HepG2 (cell line): ENCODE results near the gene ITK. TPM values are rescaled to one million over a fixed set of nuclear protein-coding genes. Genes with fewer than 3 reads are reported as not detected.

Experiments used
- ATAC-seq: fragments of 200-7000 bp; cut with Tn5 transposase; 3 replicates; pipeline ENCODE4 v1.9.1; 2020; ENCODE audit warnings: mild to moderate bottlenecking, moderate library complexity
- BruUV-seq: library from RNA; stranded (reverse); fragments of 400-500 nt; replicated peaks from 2 replicates; lab custom pipeline; 2021; lab: Mats Ljungman, UMichigan
- CTCF ChIA-PET: fragments of 300-600 bp; formaldehyde crosslinking; extraction: SDS; loops from one replicate; lab custom pipeline; 2021; ENCODE audit warnings: low total read pairs, inconsistent platforms, low intra/inter-chr PET ratio; lab: Yijun Ruan, JAX
- POLR2A ChIA-PET: fragments of 350-600 bp; sonication (Branson Sonifier 250); formaldehyde crosslinking; loops from one replicate; lab custom pipeline; 2020; ENCODE audit warnings: antibody characterized with exemption, inconsistent platforms; lab: Yijun Ruan, JAX
- DNase-seq: peaks from one replicate; pipeline ENCODE4 v3.0.0-alpha.2; 2015; ENCODE audit warnings: low spot score
- FAIRE-seq: peaks from 3 replicates; lab custom pipeline; 2011; peaks lifted over from hg19 to GRCh38; lab: Jason Lieb, UNC
- H2AFZ ChIP-seq: one replicate; pipeline ENCODE4 v1.6.1; 2011; ENCODE audit warnings: low read length, inconsistent platforms
- H3K27ac ChIP-seq: fragments of 300-600 bp; 3 replicates; pipeline ENCODE4 v1.8.0; 2011; ENCODE audit warnings: mixed run types, mild to moderate bottlenecking, mixed read lengths, low read length, inconsistent platforms; ENCODE audit not compliant: insufficient read depth; ENCODE audit errors: extremely low read length
- H3K27me3 ChIP-seq, 2 experiments: fragments of 200-600 bp in 1 of 2; 2 replicates in 1 of 2; 3 replicates in 1 of 2; pipeline versions ENCODE4 v1.6.0 to v1.8.0; 2011; ENCODE audit warnings: low read length in 2 of 2, mild to moderate bottlenecking in 2 of 2, moderate library complexity in 2 of 2, inconsistent platforms in 1 of 2; ENCODE audit not compliant: insufficient read depth in 2 of 2, control insufficient read depth in 1 of 2
- H3K36me3 ChIP-seq, 2 experiments: fragments of 200-600 bp in 1 of 2; replicated peaks in 1 of 2; 2 replicates in 1 of 2; 3 replicates in 1 of 2; pipeline versions ENCODE4 v1.5.1 to v1.8.0; 2011; ENCODE audit warnings: low read length in 2 of 2, inconsistent platforms in 1 of 2; ENCODE audit not compliant: insufficient read depth in 2 of 2, control insufficient read depth in 1 of 2
- H3K4me1 ChIP-seq: 2 replicates; pipeline ENCODE4 v1.5.1; 2012; ENCODE audit warnings: low read length, inconsistent platforms; ENCODE audit not compliant: insufficient read depth
- H3K4me2 ChIP-seq: 2 replicates; pipeline ENCODE4 v1.6.0; 2011; ENCODE audit warnings: low read depth, low read length, inconsistent platforms
- H3K4me3 ChIP-seq, 3 experiments: fragments of 200-600 bp in 1 of 3; sonication (generic), shearing (Covaris generic) in 1 of 3; replicated peaks in 1 of 3; 2 replicates each; pipeline ENCODE4 v1.5.1; 2011 to 2016; ENCODE audit warnings: low read length in 3 of 3, inconsistent platforms in 2 of 3, low read depth in 2 of 3, mild to moderate bottlenecking in 2 of 3, control low read depth in 1 of 3, mixed read lengths in 1 of 3; ENCODE audit not compliant: insufficient read depth in 1 of 3
- H3K79me2 ChIP-seq: one replicate; pipeline ENCODE4 v1.6.1; 2011; ENCODE audit warnings: low read length, inconsistent platforms; ENCODE audit not compliant: insufficient read depth
- H3K9ac ChIP-seq: 2 replicates; pipeline ENCODE4 v1.6.0; 2011; ENCODE audit warnings: mild to moderate bottlenecking, low read depth, low read length, inconsistent platforms; ENCODE audit not compliant: insufficient read depth
- H3K9me3 ChIP-seq: 2 replicates; pipeline ENCODE4 v1.5.1; 2012; ENCODE audit warnings: mild to moderate bottlenecking, low read length
- H4K20me1 ChIP-seq: 2 replicates; pipeline ENCODE4 v1.6.0; 2011; ENCODE audit warnings: inconsistent platforms, mild to moderate bottlenecking, low read length, moderate library complexity; ENCODE audit not compliant: insufficient read depth
- ISL2 ChIP-seq: sonication (generic); formaldehyde crosslinking; IDR thresholded peaks from 2 replicates; pipeline ENCODE4 v1.5.0; 2020; ENCODE audit warnings: missing genetic modification reagents
- KLF15 ChIP-seq: sonication (generic); formaldehyde crosslinking; IDR thresholded peaks from 2 replicates; pipeline ENCODE4 v1.8.1; 2023; ENCODE audit warnings: borderline replicate concordance, mild to moderate bottlenecking, inconsistent platforms, missing genetic modification reagents, mixed read lengths
- MAFK ChIP-seq, 2 experiments: IDR thresholded peaks in 1 of 2; conservative IDR thresholded peaks in 1 of 2; 2 replicates each; pipeline ENCODE4 v1.6.1; 2011; ENCODE audit warnings: improper control_type of control experiment in 2 of 2, low read length in 2 of 2
- NR1H2 ChIP-seq: sonication (generic); formaldehyde crosslinking; IDR thresholded peaks from 2 replicates; pipeline ENCODE4 v1.8.1; 2022; ENCODE audit warnings: low read depth, missing genetic modification reagents, borderline replicate concordance
- REPIN1 ChIP-seq: sonication (generic); formaldehyde crosslinking; IDR thresholded peaks from 2 replicates; pipeline ENCODE4 v1.8.0; 2022; ENCODE audit warnings: missing genetic modification reagents, low read depth, mild to moderate bottlenecking, borderline replicate concordance
- SP5 ChIP-seq: IDR thresholded peaks from 2 replicates; pipeline ENCODE4 v1.6.1; 2016; ENCODE audit warnings: low read depth, borderline replicate concordance
- TMF1 ChIP-seq: sonication (generic); formaldehyde crosslinking; IDR thresholded peaks from 2 replicates; pipeline ENCODE4 v1.8.1; 2022; ENCODE audit warnings: low read depth, missing genetic modification reagents
- U2AF2 ChIP-seq: fragments of 200-400 bp; formaldehyde crosslinking; IDR thresholded peaks from 2 replicates; pipeline ENCODE4 v1.6.1; 2017; ENCODE audit warnings: low read depth, mild to moderate bottlenecking, low read length
- ZFAT ChIP-seq: sonication (generic); formaldehyde crosslinking; conservative IDR thresholded peaks from 2 replicates; pipeline ENCODE4 v1.8.1; 2023; ENCODE audit warnings: missing genetic modification reagents, inconsistent platforms
- ZNF598 ChIP-seq: sonication (generic); formaldehyde crosslinking; IDR thresholded peaks from 2 replicates; pipeline ENCODE4 v1.5.1; 2020; ENCODE audit warnings: mild to moderate bottlenecking, missing genetic modification reagents, borderline replicate concordance
- WGBS: methylation state at CpG from one replicate; pipeline ENCODE4 v1.1.6; 2017; ENCODE audit warnings: low lambda C conversion rate; 5-methylcytosine and 5-hydroxymethylcytosine counted together
- in situ Hi-C: cut with HindIII; loops from 2 replicates; pipeline ENCODE4 v1.10.0; 2017; ENCODE audit warnings: low pct_unique_long_range_greater_than_20kb; ENCODE audit not compliant: extremely low pct_ligation_motif_present
- intact Hi-C: fragments of 100-400 bp; cut with micrococcal nuclease; formaldehyde crosslinking; loops from one replicate; pipeline ENCODE4 v1.10.0; 2022; ENCODE audit not compliant: unreplicated experiment
- polyA plus RNA-seq, 8 experiments: library from polyadenylated mRNA; depleted of rRNA in 3 of 8; stranded (reverse) in 7 of 8; unstranded in 1 of 8; fragments of >200 nt; fragmentation: Illumina TruSeq in 4 of 8; extraction: Trizol in 4 of 8; gene quantifications; 2 replicates each; pipeline versions ENCODE4 v1.2.1 to v1.2.3, GENCODE V29; 2011 to 2016; ENCODE audit warnings: low read depth in 4 of 8, missing spikeins in 1 of 8, mixed read lengths in 1 of 8; ENCODE audit not compliant: insufficient read depth in 1 of 8
- total RNA-seq, 5 experiments: library from RNA; depleted of rRNA; stranded (reverse); fragments of >200 nt; fragmentation: Illumina TruSeq; extraction: Trizol; gene quantifications; 2 replicates each; pipeline ENCODE4 v1.2.3, GENCODE V29; 2016; ENCODE audit warnings: low read depth in 1 of 5
- TF ChIP-seq, protein P1 (sequence below): sonication (generic); formaldehyde crosslinking; IDR thresholded peaks from 2 replicates; pipeline ENCODE4 v1.4.0; 2020; ENCODE audit warnings: mild to moderate bottlenecking, missing genetic modification reagents
- TF ChIP-seq, protein P2 (sequence below): sonication (generic); formaldehyde crosslinking; IDR thresholded peaks from 2 replicates; pipeline ENCODE4 v1.8.0; 2022; ENCODE audit warnings: missing genetic modification reagents, low read depth, mild to moderate bottlenecking, borderline replicate concordance

The ITK gene
- total and polyA plus RNA-seq, 2 of the 13 experiments (the other 11 are each of a cell fraction or from before 2014, with no cell fraction given): 0.01 TPM; not detected in 1

DNA sequence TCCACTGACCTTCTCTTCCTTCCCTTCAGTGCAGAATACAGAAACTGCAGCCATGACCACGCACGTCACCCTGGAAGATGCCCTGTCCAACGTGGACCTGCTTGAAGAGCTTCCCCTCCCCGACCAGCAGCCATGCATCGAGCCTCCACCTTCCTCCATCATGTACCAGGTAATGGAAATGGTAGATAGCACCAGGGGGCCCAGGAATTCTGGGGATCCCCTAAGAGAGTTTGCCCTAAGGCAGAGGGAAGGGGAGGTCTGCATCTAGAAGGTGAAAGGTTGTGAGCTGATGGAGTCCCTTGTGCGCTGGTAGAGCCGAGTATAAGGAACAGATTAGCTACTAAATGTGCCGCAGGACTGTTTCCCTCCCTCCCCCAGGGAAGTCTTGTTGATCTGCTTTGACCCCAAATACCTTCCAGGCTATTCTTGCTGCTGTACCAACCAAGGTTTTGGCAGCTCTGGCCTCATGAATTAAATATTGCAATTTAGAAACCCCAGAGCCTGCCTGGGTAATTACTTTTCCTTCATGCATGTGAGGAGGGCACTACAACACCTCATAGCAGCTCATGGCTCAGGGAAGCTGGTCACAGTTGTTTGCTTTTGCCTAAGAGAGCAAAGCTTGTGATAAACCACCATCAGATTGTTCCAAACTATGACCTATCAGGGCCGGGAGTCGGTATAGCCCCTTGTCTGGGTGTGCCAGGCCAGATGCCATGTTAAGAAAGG is 104.8 kb downstream of the ITK start (continued):
- TF ChIP-seq TMF1 (CRISPR knock-in tag): no peak
- TF ChIP-seq ISL2 (CRISPR knock-in tag): no peak

DNA sequence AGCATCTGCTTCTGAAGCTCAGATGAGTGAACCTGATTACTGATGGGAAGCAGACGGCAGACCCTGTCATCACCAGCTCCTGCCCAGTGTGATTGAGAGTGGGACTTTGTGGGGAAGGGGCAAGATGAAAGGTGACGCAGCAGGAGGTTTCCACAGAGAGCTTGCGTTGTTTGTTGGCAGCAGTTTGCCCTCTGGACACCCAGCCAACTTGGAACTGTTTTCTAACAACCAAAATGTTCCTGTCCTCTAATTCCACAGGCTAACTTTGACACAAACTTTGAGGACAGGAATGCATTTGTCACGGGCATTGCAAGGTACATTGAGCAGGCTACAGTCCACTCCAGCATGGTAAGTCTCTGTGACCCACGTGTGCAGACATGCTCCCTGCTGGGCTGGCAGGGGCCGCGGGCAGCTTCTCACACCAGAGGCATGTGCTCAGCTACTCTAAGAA is 106.1 kb downstream of the ITK start:
- H3K27me3 ChIP-seq: no peaks in the 10 kb centered on the region
- no peak overlapping the region for H3K4me3 ChIP-seq
- DNase-seq: no peak
- in situ Hi-C loops (no loop called here), intact Hi-C loops (no loop called here)
- no peak for ATAC-seq
- peaks cover 51% of the 10 kb centered on the region for H3K4me1 ChIP-seq
- peaks cover 4% of the 10 kb centered on the region for H3K79me2 ChIP-seq
- no peak overlapping the region for H3K9ac ChIP-seq
- 0 out of 2 replicates have a peak, but pooled peaks cover 6% of the 10 kb centered on the region for H4K20me1 ChIP-seq
- no TSS peak for BruUV-seq
- ChIA-PET CTCF (no interaction called here), POLR2A (no interaction called here)
- 100% methylated on average over 3 of the region's 7 CpGs for WGBS
- no peak for FAIRE-seq
- no peak overlapping the region for H3K4me2 ChIP-seq
- H3K9me3 ChIP-seq: no peaks in the 10 kb centered on the region
- H2AFZ ChIP-seq: no peak overlapping the region
- H3K36me3 ChIP-seq: peaks cover 7 to 8% of the 10 kb centered on the region in 2 experiments; a peak in 3 of 5 replicates
- H3K27ac ChIP-seq: no peak overlapping the region
- no peak for TF ChIP-seq KLF15 (CRISPR knock-in tag)
- TF ChIP-seq, protein P1, sequence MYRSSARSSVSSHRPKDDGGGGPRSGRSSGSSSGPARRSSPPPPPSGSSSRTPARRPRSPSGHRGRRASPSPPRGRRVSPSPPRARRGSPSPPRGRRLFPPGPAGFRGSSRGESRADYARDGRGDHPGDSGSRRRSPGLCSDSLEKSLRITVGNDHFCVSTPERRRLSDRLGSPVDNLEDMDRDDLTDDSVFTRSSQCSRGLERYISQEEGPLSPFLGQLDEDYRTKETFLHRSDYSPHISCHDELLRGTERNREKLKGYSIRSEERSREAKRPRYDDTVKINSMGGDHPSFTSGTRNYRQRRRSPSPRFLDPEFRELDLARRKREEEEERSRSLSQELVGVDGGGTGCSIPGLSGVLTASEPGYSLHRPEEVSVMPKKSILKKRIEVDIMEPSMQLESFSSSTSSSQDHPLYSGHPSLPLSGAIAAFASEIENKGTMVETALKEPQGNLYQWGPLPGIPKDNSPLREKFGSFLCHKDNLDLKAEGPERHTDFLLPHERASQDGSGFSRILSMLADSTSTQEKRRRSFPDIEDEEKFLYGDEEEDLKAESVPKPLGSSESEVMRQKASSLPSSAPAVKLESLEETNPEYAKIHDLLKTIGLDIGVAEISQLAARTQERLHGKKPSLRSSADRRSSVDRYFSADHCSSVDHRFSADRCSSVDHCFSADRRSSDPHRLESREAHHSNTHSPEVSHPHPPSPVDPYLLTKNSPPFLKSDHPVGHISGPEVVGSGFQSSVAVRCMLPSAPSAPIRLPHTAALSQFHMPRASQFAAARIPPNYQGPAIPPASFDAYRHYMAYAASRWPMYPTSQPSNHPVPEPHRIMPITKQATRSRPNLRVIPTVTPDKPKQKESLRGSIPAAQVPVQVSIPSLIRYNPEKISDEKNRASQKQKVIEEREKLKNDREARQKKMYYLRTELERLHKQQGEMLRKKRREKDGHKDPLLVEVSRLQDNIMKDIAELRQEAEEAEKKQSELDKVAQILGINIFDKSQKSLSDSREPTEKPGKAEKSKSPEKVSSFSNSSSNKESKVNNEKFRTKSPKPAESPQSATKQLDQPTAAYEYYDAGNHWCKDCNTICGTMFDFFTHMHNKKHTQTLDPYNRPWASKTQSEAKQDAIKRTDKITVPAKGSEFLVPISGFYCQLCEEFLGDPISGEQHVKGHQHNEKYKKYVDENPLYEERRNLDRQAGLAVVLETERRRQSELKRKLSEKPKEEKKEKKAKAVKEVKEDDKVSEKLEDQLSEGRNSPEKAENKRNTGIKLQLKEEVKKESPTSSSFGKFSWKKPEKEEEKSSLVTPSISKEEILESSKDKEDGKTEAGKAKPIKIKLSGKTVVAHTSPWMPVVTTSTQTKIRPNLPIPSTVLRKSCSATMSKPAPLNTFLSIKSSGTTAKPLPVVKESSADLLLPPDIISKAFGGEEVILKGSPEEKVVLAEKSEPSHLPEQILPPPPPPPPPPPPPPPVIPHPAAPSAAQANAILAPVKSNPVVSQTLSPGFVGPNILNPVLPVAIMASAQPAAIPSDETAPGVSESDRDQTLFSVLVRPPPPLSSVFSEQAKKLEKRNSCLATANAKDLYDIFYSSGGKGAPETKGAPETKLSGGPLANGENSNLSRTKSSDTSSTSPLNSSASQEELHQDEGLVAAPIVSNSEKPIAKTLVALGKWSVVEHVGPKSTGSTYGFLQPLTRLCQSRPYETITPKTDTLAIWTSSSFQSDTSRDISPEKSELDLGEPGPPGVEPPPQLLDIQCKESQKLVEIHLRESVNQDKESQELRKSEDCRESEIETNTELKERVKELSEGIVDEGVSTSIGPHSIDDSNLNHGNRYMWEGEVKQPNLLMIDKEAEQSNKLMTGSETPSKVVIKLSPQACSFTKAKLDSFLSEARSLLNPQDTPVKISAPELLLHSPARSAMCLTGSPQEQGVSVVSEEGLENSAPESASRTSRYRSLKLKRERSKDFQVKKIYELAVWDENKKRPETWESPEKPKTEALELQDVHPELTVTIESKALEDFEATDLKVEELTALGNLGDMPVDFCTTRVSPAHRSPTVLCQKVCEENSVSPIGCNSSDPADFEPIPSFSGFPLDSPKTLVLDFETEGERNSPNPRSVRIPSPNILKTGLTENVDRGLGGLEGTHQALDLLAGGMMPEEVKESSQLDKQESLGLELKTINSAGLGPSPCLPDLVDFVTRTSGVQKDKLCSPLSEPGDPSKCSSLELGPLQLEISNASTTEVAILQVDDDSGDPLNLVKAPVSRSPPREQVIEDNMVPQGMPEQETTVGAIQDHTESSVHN (CRISPR knock-in tag): no peak
- TF ChIP-seq ZNF598 (CRISPR knock-in tag): no peak
- TF ChIP-seq MAFK (conservative IDR thresholded peaks at IDR 0.05 in 1 of 2, IDR thresholded peaks at IDR 0.05 in 1 of 2; ENCODE audit: low read length in 2 of 2): no peak
- TF ChIP-seq, protein P2, sequence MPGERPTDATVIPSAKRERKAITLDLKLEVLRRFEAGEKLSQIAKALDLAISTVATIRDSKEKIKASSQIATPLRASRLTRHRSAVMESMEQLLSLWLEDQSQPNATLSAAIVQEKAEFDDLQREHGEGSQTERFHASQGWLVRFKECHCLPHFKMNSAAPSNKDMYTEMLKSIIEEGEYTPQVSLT (CRISPR knock-in tag): no peak
- TF ChIP-seq U2AF2: no peak
- TF ChIP-seq SP5: no peak
- no peak for TF ChIP-seq NR1H2 (CRISPR knock-in tag)
- TF ChIP-seq ZFAT (CRISPR knock-in tag): no peak
- no peak for TF ChIP-seq REPIN1 (CRISPR knock-in tag)
- TF ChIP-seq, all 625 proteins: peak for 0
